NCI-H446 treated with DMSO at 0.1 percent for 48 hours (cell line): Measurements from ENCODE around the gene BCKDHB.
"Not testable (repeated sequence)": the region's sequence is repeated elsewhere in the genome, so short reads cannot be mapped to it uniquely, and the experiment has no call there.

ENCODE experiments used
- DNase-seq: peaks from one replicate; lab custom pipeline; 2025; lab: John Stamatoyannopoulos, UW

The BCKDHB gene

DNA sequence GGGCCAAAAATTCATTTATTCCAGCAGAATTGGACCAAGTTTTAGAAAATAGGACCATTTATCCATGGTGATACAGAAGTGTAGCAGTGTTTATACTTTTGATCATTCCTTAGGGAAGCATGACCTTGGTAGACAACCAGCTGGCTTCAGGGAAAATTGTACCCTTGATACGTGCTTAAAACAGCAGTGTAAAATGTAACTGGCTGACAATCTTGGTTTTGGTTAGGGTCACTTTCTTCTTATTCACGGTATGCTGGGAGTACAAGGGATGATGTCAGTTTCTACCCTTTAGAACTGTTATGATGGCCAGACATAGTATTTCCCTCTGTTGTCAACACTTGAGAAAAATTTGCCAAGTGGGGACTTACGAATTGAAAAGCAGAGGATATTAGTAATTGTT is 157.1 kb downstream of the BCKDHB start:
- no peak for DNase-seq

DNA sequence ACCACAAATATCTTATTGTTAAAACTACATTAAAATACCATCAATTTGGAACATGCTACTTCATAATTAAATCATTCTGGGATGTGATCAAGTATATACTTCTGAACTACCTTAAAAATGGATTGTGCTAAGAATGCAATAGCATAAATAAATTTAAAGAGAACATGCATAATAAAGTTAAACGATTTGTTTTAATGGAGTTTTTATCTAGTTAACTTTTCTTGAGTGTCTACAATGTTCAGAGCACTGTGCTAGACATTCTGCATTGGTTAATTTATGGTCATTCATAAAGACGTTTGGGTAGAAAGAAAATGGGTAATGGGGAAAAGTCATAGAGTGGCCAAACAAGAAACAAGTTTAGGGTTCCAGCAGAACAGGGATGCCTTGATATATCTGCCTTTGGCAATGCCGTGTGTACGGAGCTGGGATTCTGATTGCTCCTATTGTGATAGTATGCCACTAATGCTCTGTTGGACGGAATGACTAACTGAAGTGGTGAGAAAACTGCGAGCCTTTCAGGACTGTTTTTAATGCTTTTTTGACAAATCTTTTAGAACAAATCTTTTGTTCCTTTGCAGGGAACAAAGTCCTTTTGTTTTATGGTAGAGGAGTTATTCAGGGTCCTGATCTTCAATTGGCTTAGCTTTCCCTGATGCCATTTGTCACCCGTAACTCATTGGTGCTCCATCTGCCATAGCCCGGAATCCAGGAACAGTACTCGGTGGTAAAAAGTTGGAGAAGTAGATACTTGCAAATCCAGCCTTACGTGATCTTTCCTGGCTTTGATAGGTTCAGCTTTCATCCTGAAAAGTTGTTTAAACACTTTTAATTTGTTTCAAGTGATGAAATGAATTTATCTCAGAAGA is 162.6 kb downstream of the BCKDHB start:
- no peak for DNase-seq

DNA sequence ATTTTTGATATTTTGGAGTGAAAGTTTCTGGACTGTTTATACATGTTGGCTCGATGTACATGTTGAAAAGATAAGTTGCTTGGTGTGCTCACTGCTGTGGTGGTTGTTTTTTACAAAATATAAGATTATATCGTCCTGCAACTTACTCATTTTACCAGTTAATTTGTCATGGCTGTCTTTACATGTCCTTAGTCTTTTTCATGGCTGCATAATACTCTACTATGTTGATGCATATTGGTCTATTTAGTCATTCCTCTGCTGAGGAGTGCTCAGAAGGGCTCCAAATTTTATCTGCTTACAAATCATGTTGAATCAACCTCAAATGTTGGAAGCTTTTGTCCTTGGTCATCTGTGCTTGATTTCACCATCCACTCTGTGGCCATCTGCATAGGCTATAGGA is 164.6 kb downstream of the BCKDHB start:
- no peak for DNase-seq

GRCh38 chr6:80272988-80273387 is 166.5 kb downstream of the BCKDHB start:
- DNase-seq = no peak

DNA sequence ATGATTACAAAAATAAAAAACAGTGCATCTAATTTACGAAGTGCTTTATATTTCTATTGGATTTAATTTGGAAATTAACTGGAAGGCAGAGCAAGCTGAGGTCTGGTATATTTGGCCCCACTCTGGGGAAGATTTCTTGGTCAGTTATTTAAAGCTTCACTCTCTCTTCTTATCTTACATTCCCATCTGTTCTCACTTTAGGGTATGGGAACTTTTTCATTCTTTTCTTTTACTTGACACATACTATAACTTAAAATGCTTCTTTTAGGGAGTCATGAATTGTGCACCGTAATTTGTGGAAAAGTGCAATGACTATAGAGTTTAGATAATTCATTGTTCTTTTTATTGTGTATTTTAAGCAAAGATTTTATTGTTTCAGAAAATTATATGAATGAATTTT is 170.4 kb downstream of the BCKDHB start:
- DNase-seq = no peak

DNA sequence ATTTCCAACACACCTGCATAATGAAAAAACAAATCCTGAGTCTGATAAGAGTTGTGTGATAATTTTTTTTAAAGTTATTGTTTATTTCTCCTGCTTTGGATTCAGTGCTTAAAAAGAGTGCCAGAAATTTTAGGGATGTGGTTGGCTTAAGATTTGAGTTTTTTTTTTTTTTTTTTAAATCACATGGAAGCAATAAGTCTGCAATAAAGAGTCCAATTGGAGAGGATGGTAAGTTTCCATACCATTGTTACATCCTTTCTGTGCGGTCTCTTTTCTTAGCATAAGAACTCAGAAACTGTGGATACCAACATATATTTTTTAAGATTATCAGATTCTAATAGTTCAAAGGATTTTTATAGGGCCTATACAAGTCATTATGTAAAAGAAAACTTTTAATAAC is 171.0 kb downstream of the BCKDHB start:
- no peak for DNase-seq

GRCh38 chr6:80280262-80281010 is 174.0 kb downstream of the BCKDHB start:
- DNase-seq = no peak

DNA sequence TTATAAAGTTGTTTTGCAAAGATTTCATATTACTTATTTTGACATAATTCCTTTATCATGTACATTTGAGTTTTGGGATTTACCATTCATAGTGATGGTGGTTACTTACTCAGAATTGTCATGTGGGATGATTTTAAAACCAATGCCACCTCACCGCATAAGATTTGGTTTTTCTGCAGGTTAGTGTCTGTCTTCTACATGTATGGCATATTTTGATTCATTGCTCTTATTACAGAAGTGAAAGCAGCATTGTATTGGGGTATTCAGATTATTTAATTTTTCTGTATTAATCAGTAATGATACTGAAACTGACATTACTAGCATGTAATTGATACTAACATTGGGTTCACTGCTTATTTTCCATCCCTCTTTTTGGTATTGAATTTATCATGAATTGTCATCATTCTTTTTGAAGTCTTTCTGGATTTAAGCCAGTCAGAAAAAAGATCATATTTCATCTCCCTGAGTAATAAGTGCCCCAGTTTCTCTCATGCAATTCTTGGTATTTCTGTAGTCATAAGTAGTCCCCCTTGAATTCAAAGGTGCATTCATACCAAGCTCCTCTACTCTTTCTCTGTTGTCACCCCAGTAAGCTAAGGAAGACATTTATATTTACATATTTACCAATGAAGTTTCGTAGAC is 176.6 kb downstream of the BCKDHB start:
- no peak for DNase-seq

GRCh38 chr6:80287112-80287511 is 180.6 kb downstream of the BCKDHB start:
- DNase-seq = no peak

DNA sequence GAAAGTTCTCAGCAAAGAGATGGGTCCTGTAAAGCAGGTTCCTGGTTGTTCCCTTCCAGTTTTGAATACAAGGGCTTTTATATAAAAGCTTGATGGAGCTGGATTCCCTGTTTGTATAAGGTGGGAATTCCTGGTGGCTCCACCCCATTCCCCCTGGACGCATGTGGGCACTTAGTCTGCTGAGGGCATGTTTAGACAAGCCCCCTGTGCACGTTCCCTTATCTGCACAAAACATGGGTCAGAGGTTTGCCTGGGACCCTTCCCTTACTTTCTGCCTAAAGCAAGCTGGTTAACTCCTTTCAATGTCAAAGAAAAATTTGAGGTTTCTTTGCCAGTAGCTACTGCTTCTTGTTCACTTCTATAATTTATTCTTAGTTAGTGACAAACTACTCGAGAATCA is 181.1 kb downstream of the BCKDHB start:
- DNase-seq = no peak

GRCh38 chr6:80289727-80290126 is 183.3 kb downstream of the BCKDHB start:
- DNase-seq = no peak

DNA sequence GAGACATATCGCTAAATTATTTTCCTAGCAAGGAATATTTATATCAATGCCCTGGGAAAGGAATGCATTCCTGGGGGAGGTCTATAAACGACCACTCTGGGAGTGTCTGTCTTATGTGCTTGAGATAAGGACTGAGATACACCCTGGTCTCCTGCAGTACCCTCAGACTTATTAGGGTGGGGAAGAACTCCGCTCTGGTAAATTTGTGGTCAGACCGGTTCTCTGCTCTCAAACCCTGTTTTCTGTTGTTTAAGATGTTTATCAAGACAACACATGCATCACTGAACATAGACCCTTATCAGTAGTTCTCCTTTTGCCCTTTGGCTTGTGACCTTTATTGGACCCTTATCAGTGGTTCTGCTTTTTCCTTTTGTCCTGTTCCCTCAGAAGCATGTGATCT is 188.1 kb downstream of the BCKDHB start:
- not testable (repeated sequence) for DNase-seq

- DNase-seq = no peak
These were observed 196.2 kb downstream of the BCKDHB start for GRCh38 chr6:80302716-80303115.

GRCh38 chr6:80304014-80304413 is 197.5 kb downstream of the BCKDHB start:
- DNase-seq = no peak

- DNase-seq = no peak
These were observed 208.1 kb downstream of the BCKDHB start for GRCh38 chr6:80314531-80314930.

DNA sequence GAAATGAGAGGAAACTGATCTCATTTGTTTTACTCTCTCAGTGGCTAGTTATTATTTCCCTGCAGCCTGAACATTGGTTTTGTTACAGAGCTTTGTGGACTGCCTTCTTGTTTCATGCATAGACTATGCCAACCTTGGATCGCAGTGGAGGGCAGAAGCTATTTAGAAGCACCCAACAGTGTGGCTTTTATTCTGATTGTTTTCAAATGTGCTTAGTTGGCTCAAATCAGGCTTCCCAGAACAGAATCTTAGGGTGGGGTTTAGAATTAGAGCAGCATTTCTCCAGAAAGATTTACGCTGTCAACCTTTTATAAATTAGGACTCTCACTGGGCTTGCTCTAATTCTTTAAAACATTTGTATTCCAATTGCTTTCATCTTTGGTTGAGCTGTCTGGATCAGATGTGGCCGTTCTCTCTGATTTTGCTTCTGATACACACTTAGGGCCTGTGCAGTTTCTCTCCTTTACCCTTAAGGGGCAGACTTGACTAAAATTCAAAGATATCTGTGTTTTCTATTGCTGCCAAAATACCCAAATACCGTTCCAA is 210.3 kb downstream of the BCKDHB start:
- no peak for DNase-seq

DNA sequence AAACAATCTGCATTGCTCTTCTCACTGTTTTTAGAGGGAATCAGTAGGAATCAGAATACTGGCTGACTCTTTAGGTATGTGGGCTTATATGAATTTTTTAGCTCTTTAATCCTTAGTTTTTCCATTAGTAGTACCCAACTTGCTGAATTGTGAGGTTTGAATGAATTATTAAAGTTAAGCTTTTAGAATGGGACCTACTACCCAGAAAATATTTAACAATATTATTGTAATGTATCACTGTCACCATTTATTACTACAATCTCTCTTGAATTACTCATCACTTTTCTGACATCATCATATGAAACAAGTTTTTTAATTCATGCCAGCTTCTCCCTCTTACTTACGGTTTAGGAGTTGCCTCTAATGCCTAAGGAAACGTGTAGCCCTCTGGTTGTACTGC is 212.7 kb downstream of the BCKDHB start:
- DNase-seq = no peak

DNA sequence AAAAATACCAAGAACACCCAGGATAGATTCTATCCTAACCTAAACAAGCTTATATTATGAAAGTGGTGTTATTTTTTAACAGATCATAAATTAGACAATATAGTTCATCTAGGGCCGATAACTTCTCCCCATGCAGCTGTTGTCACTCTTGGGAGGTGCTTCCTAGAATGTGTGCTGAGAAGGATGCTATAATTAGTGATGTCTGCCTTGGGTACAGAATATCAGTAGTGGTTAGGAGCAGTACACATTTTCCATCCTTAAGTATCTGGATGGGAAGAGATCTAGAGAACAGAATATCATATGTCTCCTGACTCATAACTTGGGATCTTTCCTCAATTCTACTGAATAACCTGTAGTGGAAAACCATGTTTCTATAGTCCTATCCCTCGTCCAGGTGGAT is 214.5 kb downstream of the BCKDHB start:
- no peak for DNase-seq

DNA sequence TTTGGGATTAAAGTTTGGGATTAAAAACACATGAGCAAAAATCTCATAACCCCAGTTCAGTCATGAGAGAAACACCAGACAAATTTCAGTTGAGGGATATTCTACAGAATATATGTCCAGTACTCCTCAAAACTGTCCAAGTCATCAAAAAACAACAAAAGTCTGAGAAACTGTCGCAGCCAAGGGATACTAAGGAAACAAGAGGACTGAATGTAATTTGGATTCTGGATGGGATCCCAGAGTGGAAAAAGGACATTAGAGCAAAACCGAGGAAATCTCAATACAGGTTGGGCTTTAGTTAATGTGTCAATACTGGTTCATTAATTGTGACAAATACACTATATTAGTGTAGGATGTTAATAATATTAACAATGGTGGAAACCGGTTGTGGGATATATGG is 219.3 kb downstream of the BCKDHB start:
- DNase-seq = no peak

DNA sequence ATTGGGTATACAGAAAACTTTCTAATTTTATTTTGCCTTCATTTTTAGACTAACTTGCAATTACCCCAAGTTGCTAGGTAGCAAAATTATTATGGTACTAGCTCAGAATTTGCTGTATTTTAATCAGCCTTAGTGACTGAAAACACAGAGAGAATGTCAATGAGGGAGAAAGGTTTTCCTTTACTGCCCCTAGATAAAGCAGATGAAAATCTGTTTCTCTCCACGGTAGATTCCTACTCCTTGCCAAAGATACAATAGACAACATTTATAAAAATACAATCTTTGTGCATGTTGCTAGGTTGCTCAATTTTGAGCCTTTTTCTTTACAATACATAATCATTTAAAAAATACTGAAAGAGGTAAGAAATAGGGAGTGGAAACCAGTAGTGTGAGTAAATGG is 222.2 kb downstream of the BCKDHB start:
- DNase-seq = no peak

DNA sequence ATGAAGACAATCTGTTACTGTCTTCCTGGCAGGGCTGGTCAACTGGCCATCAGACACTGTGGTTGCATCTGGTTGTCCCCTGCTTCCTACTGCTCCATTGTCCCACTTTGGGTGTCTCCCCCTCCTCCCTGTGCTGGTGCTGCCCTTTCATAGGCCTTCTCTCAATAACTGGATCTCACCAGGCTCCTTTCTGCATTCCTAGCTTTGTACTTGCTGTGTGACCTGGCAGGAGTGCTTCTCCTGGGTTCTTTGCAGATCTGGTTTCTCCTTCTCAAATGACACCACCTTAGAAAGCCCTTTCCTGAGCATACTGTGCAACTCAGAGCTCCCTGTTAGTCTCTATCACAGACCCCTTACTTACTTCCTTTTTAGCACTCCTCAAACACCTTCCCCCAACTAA is 223.0 kb downstream of the BCKDHB start:
- no peak for DNase-seq

DNA sequence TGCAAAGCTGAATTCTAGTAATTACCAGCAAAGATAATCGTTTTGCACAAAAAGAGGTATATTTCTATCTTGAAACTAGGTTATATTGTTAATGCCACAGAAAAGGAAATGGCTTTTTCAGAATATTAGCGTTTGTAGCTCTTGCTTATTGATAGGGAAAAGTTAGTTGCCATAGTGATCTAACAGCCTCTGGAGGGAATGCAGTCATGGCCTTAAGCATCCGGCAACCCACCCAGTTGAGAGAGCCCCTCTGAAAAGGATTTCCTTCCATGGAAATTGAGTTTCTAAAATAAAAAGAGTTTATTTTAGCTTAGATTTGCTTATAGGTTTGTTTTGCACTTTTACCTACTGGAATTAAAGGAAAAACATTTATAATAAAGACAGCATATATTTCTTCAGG is 224.5 kb downstream of the BCKDHB start:
- DNase-seq = no peak

- DNase-seq = no peak
These were observed 225.1 kb downstream of the BCKDHB start for GRCh38 chr6:80331522-80331921.
